GM18909 (cell line): ENCODE results near the gene EYA2.

ENCODE experiments used
- ATAC-seq: cut with Tn5 transposase; IDR thresholded peaks from one replicate; pipeline ENCODE4 v1.9.1; 2021; ENCODE audit warnings: mild to moderate bottlenecking; ENCODE audit not compliant: unreplicated experiment, poor library complexity

Gene EYA2

DNA sequence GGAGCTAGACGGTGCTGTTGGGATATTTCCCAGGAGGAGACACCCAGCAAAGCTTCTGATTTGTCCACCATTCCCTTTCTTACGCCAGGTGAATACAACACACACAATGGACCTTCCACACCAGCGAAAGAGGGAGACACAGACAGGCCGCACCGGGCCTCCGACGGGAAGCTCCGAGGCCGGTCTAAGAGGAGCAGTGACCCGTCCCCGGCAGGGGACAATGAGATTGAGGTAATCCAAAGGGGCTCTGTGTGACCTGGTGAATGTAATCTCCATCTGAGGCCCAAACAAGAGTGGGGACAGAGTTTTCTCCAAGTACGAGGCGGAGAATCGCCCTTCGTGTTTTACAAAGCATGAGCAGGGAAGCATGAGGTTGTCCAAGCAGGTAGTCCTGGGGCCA lies 194.5 kb downstream of the EYA2 start:
- no peak for ATAC-seq

GRCh38 chr20:47090835-47091234 lies 196.2 kb downstream of the EYA2 start:
- no peak for ATAC-seq

- ATAC-seq: no peak
Observed at GRCh38 chr20:47093320-47093966, 198.8 kb downstream of the EYA2 start.

- ATAC-seq: no peak
Observed at GRCh38 chr20:47095690-47096089, 201.0 kb downstream of the EYA2 start.

DNA sequence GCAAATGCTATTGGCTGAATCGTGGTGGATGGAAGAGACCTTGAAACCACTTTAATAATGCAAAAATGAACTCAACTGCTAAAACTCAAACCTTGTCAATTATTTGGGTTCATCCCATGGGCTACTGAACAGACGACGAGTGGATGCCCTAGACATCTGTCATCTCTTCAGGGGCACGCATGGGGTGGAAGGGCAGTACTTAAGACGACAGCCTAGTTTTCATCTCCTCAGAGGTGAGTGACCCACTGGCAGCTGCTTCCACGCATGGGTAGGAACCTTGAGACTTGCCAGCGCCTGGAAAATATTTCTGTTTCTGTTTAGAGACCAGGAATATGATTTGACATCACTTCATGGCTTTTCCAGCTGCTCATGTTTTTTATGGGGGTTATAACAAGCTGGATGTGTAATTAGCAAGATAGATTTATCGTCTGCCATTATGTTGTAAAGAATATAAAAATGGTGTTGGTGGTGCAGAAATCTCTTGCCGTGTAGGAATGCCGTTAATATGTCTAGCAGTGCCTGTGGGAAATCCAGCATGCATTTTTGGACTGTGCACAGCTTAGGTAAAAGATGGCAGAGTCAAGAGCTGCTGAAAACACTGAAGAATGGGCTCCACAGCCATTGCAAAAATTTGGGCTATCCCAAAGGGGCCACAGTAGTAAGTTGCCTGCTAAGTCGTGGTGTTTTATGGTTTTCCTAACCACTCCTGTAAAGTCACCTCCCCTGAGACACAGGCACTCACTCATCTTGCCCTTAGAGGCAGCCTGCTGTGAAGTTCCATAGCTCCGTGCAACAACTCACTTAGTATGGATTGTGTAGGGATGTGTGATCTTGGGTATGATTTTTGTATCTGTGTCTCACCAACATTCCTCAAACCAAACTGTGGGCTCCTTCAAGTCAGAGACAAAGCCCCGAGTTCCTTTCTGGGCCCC lies 203.3 kb downstream of the EYA2 start:
- no peak for ATAC-seq

DNA sequence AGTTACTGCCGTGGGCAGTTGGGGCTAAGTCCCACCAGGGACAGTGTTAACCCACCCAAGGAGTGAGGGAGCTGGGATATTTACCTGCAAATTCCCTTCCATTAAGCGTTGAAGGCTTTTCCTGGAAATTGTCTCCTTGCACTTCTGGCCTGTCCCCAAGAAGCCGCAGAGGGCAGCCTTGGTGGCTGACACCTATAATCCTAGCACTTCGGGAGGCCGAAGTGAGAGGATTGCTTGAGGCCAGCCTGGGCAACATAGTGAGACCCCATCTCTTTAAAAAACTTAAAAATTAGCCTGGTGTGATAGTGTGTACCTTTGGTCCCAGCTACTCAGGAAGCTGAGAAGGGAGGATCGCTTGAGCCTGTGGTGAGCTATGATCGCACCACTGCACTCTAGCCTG lies 204.4 kb downstream of the EYA2 start:
- no peak for ATAC-seq

- no peak for ATAC-seq
Observed at GRCh38 chr20:47099825-47100441, 205.3 kb downstream of the EYA2 start.

DNA sequence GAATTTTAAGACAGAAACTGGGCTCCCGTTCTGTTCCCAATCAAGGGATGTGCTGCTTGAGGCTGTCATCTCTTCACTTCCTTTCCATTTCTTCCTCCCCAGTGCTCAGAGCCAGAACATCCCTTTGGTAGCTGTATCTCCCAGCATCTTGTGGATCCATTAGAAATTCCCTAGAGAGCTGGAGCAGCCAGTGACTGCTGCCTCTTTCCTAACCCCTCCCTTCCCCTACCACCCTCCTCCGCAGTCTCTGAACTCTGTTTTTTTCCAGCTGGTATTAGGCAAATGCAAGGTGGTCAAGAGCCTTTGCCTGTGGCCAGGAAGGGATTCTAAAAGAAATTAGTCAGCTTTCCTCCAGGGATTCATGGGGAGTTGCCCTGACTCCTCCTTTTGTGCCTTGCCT lies 208.0 kb downstream of the EYA2 start:
- ATAC-seq: no peak

DNA sequence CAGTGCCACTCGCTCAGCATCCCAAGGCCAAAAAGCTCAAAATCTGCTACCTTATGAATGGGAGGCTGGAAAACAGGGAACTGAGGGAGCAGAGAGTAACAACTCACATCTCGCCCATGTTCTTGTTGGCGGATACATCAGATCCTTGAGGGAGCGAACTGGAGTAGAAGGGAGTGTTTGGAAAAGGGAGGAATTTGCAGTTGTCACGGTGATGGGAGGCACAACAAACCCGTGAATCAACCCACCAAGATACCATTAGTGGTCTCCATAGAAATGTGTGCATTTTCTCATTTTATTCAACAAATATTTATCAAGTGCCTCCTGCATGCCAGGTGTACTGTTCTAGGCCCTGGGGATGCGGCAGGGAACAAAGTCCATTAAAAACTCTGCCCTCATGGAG lies 212.1 kb downstream of the EYA2 start:
- no peak for ATAC-seq

- no peak for ATAC-seq
Observed at GRCh38 chr20:47108994-47109393, 214.4 kb downstream of the EYA2 start.

DNA sequence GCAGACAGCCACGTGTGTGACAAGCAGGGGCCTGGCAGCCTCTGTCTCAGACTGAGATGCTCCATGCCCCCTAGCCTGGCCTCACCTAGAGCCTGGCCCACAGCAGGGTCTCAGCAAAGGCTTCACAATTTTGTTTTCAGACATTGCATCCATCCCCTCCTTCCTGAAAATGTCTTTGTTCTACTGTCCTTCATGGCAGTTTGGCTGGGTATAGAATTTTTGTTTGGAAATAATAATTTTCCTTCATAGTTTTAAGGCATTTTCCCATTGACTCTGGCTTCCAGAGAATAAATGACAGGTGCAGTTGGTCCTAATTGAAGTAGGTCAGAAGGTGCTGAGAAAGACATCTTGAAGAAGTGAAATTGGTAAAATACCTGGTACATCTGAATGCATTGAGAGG lies 216.2 kb downstream of the EYA2 start:
- ATAC-seq: no peak

- ATAC-seq: no peak
Observed at GRCh38 chr20:47111576-47111975, 216.9 kb downstream of the EYA2 start.

GRCh38 chr20:47113362-47114109 lies 218.9 kb downstream of the EYA2 start:
- no peak for ATAC-seq

- ATAC-seq: no peak
Observed at GRCh38 chr20:47115694-47116093, 221.1 kb downstream of the EYA2 start.

DNA sequence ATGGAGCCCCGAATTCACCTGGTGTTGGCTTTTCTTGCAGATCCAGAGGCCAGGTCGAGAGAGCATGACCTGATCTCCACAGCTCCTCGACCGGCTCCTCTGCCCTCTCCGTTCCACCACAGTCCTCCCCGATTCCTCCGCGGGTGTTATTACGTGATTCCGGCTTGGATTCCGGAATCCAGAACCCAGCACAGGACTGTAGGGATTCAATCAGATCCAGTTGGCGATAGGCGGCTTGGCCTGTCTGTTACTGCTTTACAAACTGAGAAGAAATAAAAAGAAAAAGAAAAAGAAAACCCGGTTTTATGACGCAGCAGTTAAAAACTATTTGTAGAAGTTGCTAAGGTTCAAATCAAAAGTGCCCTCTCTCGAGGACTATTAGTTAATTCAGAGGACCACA lies 222.7 kb downstream of the EYA2 start:
- no peak for ATAC-seq

GRCh38 chr20:47117773-47118172 lies 223.1 kb downstream of the EYA2 start:
- no peak for ATAC-seq

DNA sequence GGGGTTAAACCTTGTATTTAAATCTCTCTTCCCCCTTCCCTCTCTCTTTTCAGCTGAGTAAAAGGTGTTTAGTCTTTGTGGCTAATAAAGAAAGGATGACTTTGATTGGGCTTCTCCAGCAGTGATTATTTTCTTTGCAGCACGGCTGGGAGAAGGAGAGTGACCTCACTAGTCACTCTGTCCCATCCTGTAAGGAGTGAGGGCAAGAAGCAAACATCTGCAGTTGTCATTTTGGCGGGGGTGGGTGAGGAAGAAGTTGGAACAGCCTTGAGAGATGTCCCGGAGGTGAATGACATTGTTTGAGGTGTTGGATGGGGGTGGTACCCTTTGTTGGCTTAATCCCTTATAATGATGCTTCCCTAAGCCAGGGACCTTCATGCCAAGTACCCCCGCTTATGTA lies 223.6 kb downstream of the EYA2 start:
- ATAC-seq: no peak

DNA sequence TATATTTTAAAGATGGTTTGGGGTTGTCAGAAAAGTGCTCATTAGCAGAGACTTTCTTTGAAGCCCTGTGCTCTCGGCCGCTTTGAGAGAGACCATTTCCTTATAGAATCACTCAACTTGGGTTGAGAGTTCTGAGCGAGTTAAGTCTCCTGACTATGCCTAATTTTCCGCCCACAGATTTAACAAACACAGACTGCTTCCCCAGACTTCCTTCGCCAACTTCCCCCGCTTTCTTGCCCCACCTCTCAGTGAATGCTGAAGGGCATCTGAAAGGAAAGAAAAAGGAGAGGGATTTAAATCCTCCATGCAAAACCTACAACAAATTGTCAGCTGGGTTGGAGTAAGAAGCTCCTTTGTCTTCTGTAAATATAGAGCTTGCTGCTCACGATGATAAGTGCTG lies 224.0 kb downstream of the EYA2 start:
- ATAC-seq: no peak

GRCh38 chr20:47120346-47120936 lies 225.8 kb downstream of the EYA2 start:
- no peak for ATAC-seq

- ATAC-seq: no peak
Observed at GRCh38 chr20:47122560-47122959, 227.9 kb downstream of the EYA2 start.
